OCI-LY3 (cell line): ENCODE measurements around the gene SLC19A1.

Experiments used
- H2AFZ ChIP-seq: fragments of 200-600, 300-600 bp; shearing (Covaris generic); 2 replicates; pipeline ENCODE4 v1.6.0; 2014; ENCODE audit warnings: antibody characterized with exemption, low read depth, low read length
- H3K27ac ChIP-seq: fragments of 200-600, 300-600 bp; sonication (generic); 2 replicates; pipeline ENCODE4 v1.5.1; 2014; ENCODE audit warnings: mild to moderate bottlenecking, low read length, moderate library complexity, mixed read lengths
- H3K27me3 ChIP-seq: fragments of 200-600, 300-600 bp; sonication (generic); 2 replicates; pipeline ENCODE4 v1.6.1; 2014; ENCODE audit warnings: low read depth, low read length, mixed read lengths
- H3K36me3 ChIP-seq: fragments of 200-600, 300-600 bp; sonication (generic); replicated peaks from 2 replicates; pipeline ENCODE3; 2014; ENCODE audit warnings: low read depth, low read length, mixed read lengths
- H3K4me1 ChIP-seq: fragments of 300-600, 200-600 bp; sonication (generic); 2 replicates; pipeline ENCODE4 v1.6.1; 2014; ENCODE audit warnings: low read length, mixed read lengths
- H3K4me2 ChIP-seq: fragments of 200-600, 300-600 bp; sonication (generic); 2 replicates; pipeline ENCODE4 v1.6.1; 2014; ENCODE audit warnings: low read length, mixed read lengths
- H3K4me3 ChIP-seq: fragments of 300-600, 200-600 bp; sonication (generic); 2 replicates; pipeline ENCODE4 v1.5.1; 2014; ENCODE audit warnings: antibody characterized with exemption, mild to moderate bottlenecking, low read length, moderate library complexity
- H3K79me2 ChIP-seq: fragments of 300-600, 200-600 bp; shearing (Covaris generic); 2 replicates; pipeline ENCODE4 v1.6.1; 2014; ENCODE audit warnings: mild to moderate bottlenecking, low read length, mixed read lengths
- H3K9ac ChIP-seq: fragments of 300-600, 200-600 bp; shearing (Covaris generic); 2 replicates; pipeline ENCODE4 v1.6.0; 2014; ENCODE audit warnings: mild to moderate bottlenecking, low read length, moderate library complexity
- H3K9me3 ChIP-seq: fragments of 200-600, 300-600 bp; shearing (Covaris generic); 2 replicates; pipeline ENCODE4 v1.6.1; 2014; ENCODE audit warnings: low read length, mixed read lengths; ENCODE audit not compliant: insufficient read depth
- H4K20me1 ChIP-seq: fragments of 200-600, 300-600 bp; sonication (generic); 2 replicates; pipeline ENCODE4 v1.6.1; 2016; ENCODE audit warnings: low read length, mixed read lengths; ENCODE audit not compliant: insufficient read depth
- CTCF ChIP-seq: fragments of 200-600, 300-600 bp; sonication (generic); IDR thresholded peaks from 2 replicates; pipeline ENCODE4 v1.5.1; 2014; ENCODE audit warnings: antibody characterized with exemption, low read length, low read depth
- EZH2phosphoT487 ChIP-seq: fragments of 200-600 bp; shearing (Covaris generic); IDR thresholded peaks from 2 replicates; pipeline ENCODE4 v1.6.1; 2018; ENCODE audit warnings: antibody characterized with exemption, mixed run types, low read depth

SLC19A1 gene

GRCh38 chr21:45499201-45499750, 43.0 kb downstream of the SLC19A1 start:
- Histone ChIP-seq H2AFZ (no peak overlapping the region), H3K27me3 (no peaks in the 10 kb centered on the region), H3K4me2 (no peak overlapping the region), H3K9me3 (no peaks in the 10 kb centered on the region), H4K20me1 (no peaks in the 10 kb centered on the region), H3K9ac (no peak overlapping the region), H3K4me1 (no peaks in the 10 kb centered on the region), H3K27ac (no peak overlapping the region), H3K79me2 (no peaks in the 10 kb centered on the region), H3K36me3 (no peaks in the 10 kb centered on the region), H3K4me3 (no peak overlapping the region)
- TF ChIP-seq CTCF (no peak), EZH2phosphoT487 (no peak)

GRCh38 chr21:45498646-45499000, 43.6 kb downstream of the SLC19A1 start:
- no peaks in the 10 kb centered on the region for H3K27me3 ChIP-seq

GRCh38 chr21:45497846-45498645, 44.2 kb downstream of the SLC19A1 start:
- H3K4me3 ChIP-seq, result no peak overlapping the region
- H3K9ac ChIP-seq, result no peak overlapping the region
- no peak overlapping the region for H3K27ac ChIP-seq
- H2AFZ ChIP-seq, result no peak overlapping the region
- TF ChIP-seq EZH2phosphoT487 (no peak), CTCF (no peak)
- no peaks in the 10 kb centered on the region for H4K20me1 ChIP-seq
- H3K4me2 ChIP-seq, result no peak overlapping the region
- no peaks in the 10 kb centered on the region for H3K27me3 ChIP-seq
- no peaks in the 10 kb centered on the region for H3K36me3 ChIP-seq
- H3K4me1 ChIP-seq, result no peaks in the 10 kb centered on the region
- H3K9me3 ChIP-seq, result no peaks in the 10 kb centered on the region
- H3K79me2 ChIP-seq, result no peaks in the 10 kb centered on the region

More at GRCh38 chr21:45498646-45499000, 43.6 kb downstream of the SLC19A1 start:
- Histone ChIP-seq H2AFZ (no peak overlapping the region), H3K36me3 (no peaks in the 10 kb centered on the region), H3K27ac (no peak overlapping the region), H3K9ac (no peak overlapping the region), H3K4me1 (no peaks in the 10 kb centered on the region), H3K9me3 (no peaks in the 10 kb centered on the region), H3K4me3 (no peak overlapping the region), H4K20me1 (no peaks in the 10 kb centered on the region), H3K4me2 (no peak overlapping the region), H3K79me2 (no peaks in the 10 kb centered on the region)
- TF ChIP-seq CTCF, result no peak
- TF ChIP-seq EZH2phosphoT487, result no peak

- Histone ChIP-seq H2AFZ (no peak overlapping the region), H3K4me2 (no peak overlapping the region), H3K4me1 (no peaks in the 10 kb centered on the region), H3K27me3 (no peaks in the 10 kb centered on the region), H3K79me2 (no peaks in the 10 kb centered on the region), H4K20me1 (no peaks in the 10 kb centered on the region), H3K27ac (no peak overlapping the region), H3K36me3 (no peaks in the 10 kb centered on the region), H3K9me3 (no peaks in the 10 kb centered on the region), H3K9ac (no peak overlapping the region), H3K4me3 (no peak overlapping the region)
- TF ChIP-seq CTCF (no peak), EZH2phosphoT487 (no peak)
These were observed 45.0 kb downstream of the SLC19A1 start for GRCh38 chr21:45496968-45497845.
